Gastrocnemius medialis (tissue), 4 donors: Measurements from ENCODE around the gene TMF1. TPM values are rescaled to one million over a fixed set of nuclear protein-coding genes. Genes with fewer than 3 reads are reported as not detected.

Source experiments
- ATAC-seq, 2 donors: fragments of 150-250 bp; one replicate each; pipeline ENCODE4 v1.9.1; 2016
- DNase-seq, 2 donors: peaks; one replicate each; pipeline ENCODE4 v3.0.0-alpha.2; 2019
- H3K27ac ChIP-seq, 4 donors: fragments of 200-600 bp; sonication (generic); 1 replicate in 1 of 4; 2 replicates in 3 of 4; pipeline ENCODE4 v1.5.1; 2016 to 2018; ENCODE audit warnings: mild to moderate bottlenecking in 2 of 4, moderate library complexity in 1 of 4
- H3K27me3 ChIP-seq, 3 donors: fragments of 200-600 bp; sonication (generic) in 2 of 3; 1 replicate in 1 of 3; 2 replicates in 2 of 3; pipeline versions ENCODE4 v1.5.1 to v1.6.0; 2016 to 2019; ENCODE audit warnings: mild to moderate bottlenecking in 1 of 3, moderate library complexity in 1 of 3
- H3K36me3 ChIP-seq, 2 donors: fragments of 200-600 bp; sonication (generic) in 1 of 2; one replicate each; pipeline ENCODE4 v1.5.1; 2017 to 2018
- H3K4me1 ChIP-seq, 2 donors: fragments of 200-600 bp; sonication (generic) in 1 of 2; one replicate each; pipeline ENCODE4 v1.5.1; 2016 to 2017; ENCODE audit warnings: mild to moderate bottlenecking in 2 of 2
- H3K4me3 ChIP-seq, 4 donors: fragments of 200-600 bp; sonication (generic) in 3 of 4; 1 replicate in 1 of 4; 2 replicates in 3 of 4; pipeline ENCODE4 v1.5.1; 2016 to 2019; ENCODE audit warnings: mild to moderate bottlenecking in 2 of 4
- H3K9me3 ChIP-seq, 3 donors: fragments of 200-600 bp; sonication (generic) in 2 of 3; 1 replicate in 1 of 3; 2 replicates in 2 of 3; pipeline ENCODE4 v1.5.1; 2016 to 2019
- POLR2A ChIP-seq, 2 donors: fragments of 450-650 bp; IDR thresholded peaks; one replicate each; pipeline ENCODE4 v1.6.1; 2017; ENCODE audit warnings: antibody characterized with exemption in 2 of 2, mild to moderate bottlenecking in 2 of 2, moderate library complexity in 2 of 2
- in situ Hi-C, 4 donors: fragments of 200-750 bp; cut with MboI; loops; one replicate each; pipeline versions ENCODE4 v1.15.0 to v1.8.0; 2017; ENCODE audit warnings: low sequenced_read_pairs in 4 of 4
- intact Hi-C: fragments of 100-400 bp; cut with DNase I; formaldehyde crosslinking; loops from one replicate; pipeline ENCODE4 v1.15.1; 2023; ENCODE audit warnings: low total_unique reads
- total RNA-seq, 4 donors: library from RNA; depleted of rRNA; stranded (reverse); fragments of >200 nt; gene quantifications; one replicate each; pipeline versions ENCODE4 v1.1.0 to v1.2.3, GENCODE V29; 2016
- TF ChIP-seq, protein P1 (sequence below), 5 experiments: fragments of 450-650 bp in 3 of 5; fragments of 200-600 bp in 2 of 5; sonication (generic) in 2 of 5; IDR thresholded peaks in 4 of 5; conservative IDR thresholded peaks in 1 of 5; 1 replicate in 4 of 5; 2 replicates in 1 of 5; pipeline ENCODE4 v1.5.1; 2016 to 2019; ENCODE audit warnings: antibody characterized with exemption in 5 of 5, mild to moderate bottlenecking in 3 of 5, moderate library complexity in 3 of 5

Gene TMF1
- total RNA-seq, 4 donors from 2014 or later = 27.0 to 49.6 (median 33.5) TPM

GRCh38 chr3:68999605-69000004, 52.5 kb downstream of the TMF1 start:
- no peak overlapping the region for H3K4me3 ChIP-seq
- no peak for ATAC-seq
- H3K27me3 ChIP-seq = no peaks in the 10 kb centered on the region
- TF ChIP-seq, protein P1, sequence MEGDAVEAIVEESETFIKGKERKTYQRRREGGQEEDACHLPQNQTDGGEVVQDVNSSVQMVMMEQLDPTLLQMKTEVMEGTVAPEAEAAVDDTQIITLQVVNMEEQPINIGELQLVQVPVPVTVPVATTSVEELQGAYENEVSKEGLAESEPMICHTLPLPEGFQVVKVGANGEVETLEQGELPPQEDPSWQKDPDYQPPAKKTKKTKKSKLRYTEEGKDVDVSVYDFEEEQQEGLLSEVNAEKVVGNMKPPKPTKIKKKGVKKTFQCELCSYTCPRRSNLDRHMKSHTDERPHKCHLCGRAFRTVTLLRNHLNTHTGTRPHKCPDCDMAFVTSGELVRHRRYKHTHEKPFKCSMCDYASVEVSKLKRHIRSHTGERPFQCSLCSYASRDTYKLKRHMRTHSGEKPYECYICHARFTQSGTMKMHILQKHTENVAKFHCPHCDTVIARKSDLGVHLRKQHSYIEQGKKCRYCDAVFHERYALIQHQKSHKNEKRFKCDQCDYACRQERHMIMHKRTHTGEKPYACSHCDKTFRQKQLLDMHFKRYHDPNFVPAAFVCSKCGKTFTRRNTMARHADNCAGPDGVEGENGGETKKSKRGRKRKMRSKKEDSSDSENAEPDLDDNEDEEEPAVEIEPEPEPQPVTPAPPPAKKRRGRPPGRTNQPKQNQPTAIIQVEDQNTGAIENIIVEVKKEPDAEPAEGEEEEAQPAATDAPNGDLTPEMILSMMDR (IDR thresholded peaks at IDR 0.05 in 4 of 5, conservative IDR thresholded peaks at IDR 0.05 in 1 of 5) = no peak
- no peak for TF ChIP-seq POLR2A (IDR thresholded peaks at IDR 0.05)
- no peak overlapping the region for H3K27ac ChIP-seq
- H3K4me1 ChIP-seq = no peaks in the 10 kb centered on the region
- H3K36me3 ChIP-seq = peaks cover 0 to 76% of the 10 kb centered on the region in 2 donors
- intact Hi-C loops = no loop called here
- DNase-seq = no peak
- in situ Hi-C loops = loop anchor here in 2 of 4 donors (25.0 kb wide), 1 partner anchor 313 kb away; no protein-coding TSS in a partner anchor
- H3K9me3 ChIP-seq = no peaks in the 10 kb centered on the region

GRCh38 chr3:68999158-68999557, 53.0 kb downstream of the TMF1 start:
- TF ChIP-seq, protein P1 (IDR thresholded peaks at IDR 0.05 in 4 of 5, conservative IDR thresholded peaks at IDR 0.05 in 1 of 5) = no peak
- no peak for TF ChIP-seq POLR2A (IDR thresholded peaks at IDR 0.05)
- Histone ChIP-seq H3K9me3 (no peaks in the 10 kb centered on the region), H3K27ac (no peak overlapping the region), H3K4me3 (no peak overlapping the region), H3K4me1 (no peaks in the 10 kb centered on the region), H3K27me3 (no peaks in the 10 kb centered on the region), H3K36me3 (peaks cover 0 to 76% of the 10 kb centered on the region in 2 donors)
- intact Hi-C loops = no loop called here
- DNase-seq (no peak), ATAC-seq (no peak)
- in situ Hi-C loops = no loop called here

DNA sequence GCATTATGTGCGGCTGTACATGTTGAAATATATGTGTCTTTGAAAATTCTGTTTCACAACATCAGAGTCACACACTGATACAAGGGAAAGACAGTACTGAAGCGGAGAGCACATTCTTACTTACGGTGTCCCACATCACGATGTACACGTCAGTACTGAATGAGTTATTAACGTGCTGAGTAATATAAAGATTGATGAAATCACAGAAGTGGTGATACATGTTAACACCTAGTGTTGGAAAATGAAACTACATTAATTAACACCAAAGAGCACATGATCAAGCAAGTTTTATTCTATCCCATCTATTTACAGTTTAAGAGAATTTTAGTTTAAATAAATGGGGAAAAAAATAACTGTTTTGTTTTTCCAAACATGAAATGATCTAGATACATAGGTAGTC, 54.2 kb downstream of the TMF1 start:
- intact Hi-C loops (no loop called here), in situ Hi-C loops (no loop called here)
- no peak overlapping the region for H3K4me3 ChIP-seq
- H3K36me3 ChIP-seq = peaks cover 0 to 76% of the 10 kb centered on the region in 2 donors
- H3K27ac ChIP-seq = no peak overlapping the region
- no peaks in the 10 kb centered on the region for H3K9me3 ChIP-seq
- no peaks in the 10 kb centered on the region for H3K27me3 ChIP-seq
- no peak for DNase-seq
- no peak for TF ChIP-seq POLR2A (IDR thresholded peaks at IDR 0.05)
- TF ChIP-seq, protein P1 (IDR thresholded peaks at IDR 0.05 in 4 of 5, conservative IDR thresholded peaks at IDR 0.05 in 1 of 5) = no peak
- H3K4me1 ChIP-seq = no peaks in the 10 kb centered on the region
- no peak for ATAC-seq

DNA sequence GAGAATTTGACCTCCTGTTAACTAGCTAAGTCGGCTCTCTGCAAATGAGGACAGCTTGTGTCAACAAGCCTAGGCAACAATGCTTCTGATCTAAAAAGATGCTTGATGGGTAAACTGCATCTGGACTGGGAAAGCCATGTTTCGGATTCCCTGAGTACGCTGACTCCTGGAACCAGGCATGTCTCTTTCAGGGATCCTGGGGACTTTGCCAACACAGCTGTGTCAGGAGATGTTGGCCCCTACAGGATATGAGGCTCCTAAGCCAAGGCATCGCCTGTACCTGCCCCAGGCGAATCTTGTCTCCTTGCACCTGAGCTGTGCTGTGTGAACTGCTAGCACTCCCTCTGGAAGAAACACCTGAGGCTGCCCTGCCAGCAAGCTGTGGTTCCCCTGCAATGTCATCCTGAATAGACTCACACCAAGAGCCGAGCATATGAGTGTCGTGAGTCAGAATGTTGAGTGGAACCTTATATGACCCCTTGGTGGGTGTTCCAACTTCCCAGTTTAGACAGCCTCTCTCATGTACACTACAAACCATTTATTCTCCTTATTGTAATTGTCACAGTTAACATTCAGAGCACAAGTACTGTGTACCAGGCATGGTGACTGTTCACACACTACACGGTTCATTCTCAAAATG, 55.7 kb downstream of the TMF1 start:
- DNase-seq (peak in 1 of 2 donors; percentile 24), ATAC-seq (peak in 1 of 2 donors; percentile 84)
- H3K4me1 ChIP-seq = no peaks in the 10 kb centered on the region
- no peak overlapping the region for H3K4me3 ChIP-seq
- H3K9me3 ChIP-seq = no peaks in the 10 kb centered on the region
- no peak overlapping the region for H3K27ac ChIP-seq
- H3K36me3 ChIP-seq = peaks cover 0 to 66% of the 10 kb centered on the region in 2 donors
- in situ Hi-C loops = no loop called here
- no peaks in the 10 kb centered on the region for H3K27me3 ChIP-seq
- no peak for TF ChIP-seq POLR2A (IDR thresholded peaks at IDR 0.05)
- TF ChIP-seq, protein P1 (IDR thresholded peaks at IDR 0.05 in 4 of 5, conservative IDR thresholded peaks at IDR 0.05 in 1 of 5) = no peak
- intact Hi-C loops = no loop called here

DNA sequence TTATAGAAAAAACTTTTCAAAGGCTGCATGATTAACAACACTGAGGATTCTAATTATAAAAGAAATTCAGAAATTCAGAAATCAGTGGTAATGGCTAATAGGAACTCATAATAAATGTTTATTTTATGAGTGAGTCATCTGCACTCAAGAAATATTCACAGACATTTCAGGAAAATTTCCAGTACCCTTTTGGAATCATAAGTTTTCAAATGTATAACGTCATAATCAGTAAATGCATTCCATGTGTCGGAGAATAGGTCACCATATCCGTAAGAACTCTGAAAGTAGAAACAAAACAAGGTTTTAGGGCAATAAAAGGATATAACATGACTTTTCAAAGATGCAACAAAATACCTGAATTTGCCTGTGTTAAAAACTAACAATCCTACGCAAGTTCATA, 63.4 kb downstream of the TMF1 start:
- in situ Hi-C loops (no loop called here), intact Hi-C loops (no loop called here)
- no peak overlapping the region for H3K27ac ChIP-seq
- peaks cover 0 to 70% of the 10 kb centered on the region in 2 donors for H3K36me3 ChIP-seq
- no peaks in the 10 kb centered on the region for H3K4me1 ChIP-seq
- ATAC-seq (no peak), DNase-seq (no peak)
- H3K9me3 ChIP-seq = no peaks in the 10 kb centered on the region
- TF ChIP-seq POLR2A (IDR thresholded peaks at IDR 0.05) = no peak
- TF ChIP-seq, protein P1 (IDR thresholded peaks at IDR 0.05 in 4 of 5, conservative IDR thresholded peaks at IDR 0.05 in 1 of 5) = no peak
- H3K4me3 ChIP-seq = no peak overlapping the region
- no peaks in the 10 kb centered on the region for H3K27me3 ChIP-seq
